HepG2 (cell line): ENCODE measurements around the gene TREX2. TPM values are rescaled to one million over a fixed set of nuclear protein-coding genes. Genes with fewer than 3 reads are reported as not detected.

ENCODE experiments used
- ATAC-seq: fragments of 200-7000 bp; cut with Tn5 transposase; 3 replicates; pipeline ENCODE4 v1.9.1; 2020; ENCODE audit warnings: mild to moderate bottlenecking, moderate library complexity
- BruUV-seq: library from RNA; stranded (reverse); fragments of 400-500 nt; replicated peaks from 2 replicates; lab custom pipeline; 2021; lab: Mats Ljungman, UMichigan
- CTCF ChIA-PET: fragments of 300-600 bp; formaldehyde crosslinking; extraction: SDS; loops from one replicate; lab custom pipeline; 2021; ENCODE audit warnings: low total read pairs, inconsistent platforms, low intra/inter-chr PET ratio; lab: Yijun Ruan, JAX
- POLR2A ChIA-PET: fragments of 350-600 bp; sonication (Branson Sonifier 250); formaldehyde crosslinking; loops from one replicate; lab custom pipeline; 2020; ENCODE audit warnings: antibody characterized with exemption, inconsistent platforms; lab: Yijun Ruan, JAX
- DNase-seq: peaks from one replicate; pipeline ENCODE4 v3.0.0-alpha.2; 2015; ENCODE audit warnings: low spot score
- FAIRE-seq: peaks from 3 replicates; lab custom pipeline; 2011; peaks lifted over from hg19 to GRCh38; lab: Jason Lieb, UNC
- H2AFZ ChIP-seq: one replicate; pipeline ENCODE4 v1.6.1; 2011; ENCODE audit warnings: low read length, inconsistent platforms
- H3K27ac ChIP-seq: fragments of 300-600 bp; 3 replicates; pipeline ENCODE4 v1.8.0; 2011; ENCODE audit warnings: mixed run types, mild to moderate bottlenecking, mixed read lengths, low read length, inconsistent platforms; ENCODE audit not compliant: insufficient read depth; ENCODE audit errors: extremely low read length
- H3K27me3 ChIP-seq, 2 experiments: fragments of 200-600 bp in 1 of 2; 2 replicates in 1 of 2; 3 replicates in 1 of 2; pipeline versions ENCODE4 v1.6.0 to v1.8.0; 2011; ENCODE audit warnings: low read length in 2 of 2, mild to moderate bottlenecking in 2 of 2, moderate library complexity in 2 of 2, inconsistent platforms in 1 of 2; ENCODE audit not compliant: insufficient read depth in 2 of 2, control insufficient read depth in 1 of 2
- H3K36me3 ChIP-seq, 2 experiments: fragments of 200-600 bp in 1 of 2; replicated peaks in 1 of 2; 2 replicates in 1 of 2; 3 replicates in 1 of 2; pipeline versions ENCODE4 v1.5.1 to v1.8.0; 2011; ENCODE audit warnings: low read length in 2 of 2, inconsistent platforms in 1 of 2; ENCODE audit not compliant: insufficient read depth in 2 of 2, control insufficient read depth in 1 of 2
- H3K4me1 ChIP-seq: 2 replicates; pipeline ENCODE4 v1.5.1; 2012; ENCODE audit warnings: low read length, inconsistent platforms; ENCODE audit not compliant: insufficient read depth
- H3K4me2 ChIP-seq: 2 replicates; pipeline ENCODE4 v1.6.0; 2011; ENCODE audit warnings: low read depth, low read length, inconsistent platforms
- H3K4me3 ChIP-seq, 3 experiments: fragments of 200-600 bp in 1 of 3; sonication (generic), shearing (Covaris generic) in 1 of 3; replicated peaks in 1 of 3; 2 replicates each; pipeline ENCODE4 v1.5.1; 2011 to 2016; ENCODE audit warnings: low read length in 3 of 3, inconsistent platforms in 2 of 3, low read depth in 2 of 3, mild to moderate bottlenecking in 2 of 3, control low read depth in 1 of 3, mixed read lengths in 1 of 3; ENCODE audit not compliant: insufficient read depth in 1 of 3
- H3K79me2 ChIP-seq: one replicate; pipeline ENCODE4 v1.6.1; 2011; ENCODE audit warnings: low read length, inconsistent platforms; ENCODE audit not compliant: insufficient read depth
- H3K9ac ChIP-seq: 2 replicates; pipeline ENCODE4 v1.6.0; 2011; ENCODE audit warnings: mild to moderate bottlenecking, low read depth, low read length, inconsistent platforms; ENCODE audit not compliant: insufficient read depth
- H3K9me3 ChIP-seq: 2 replicates; pipeline ENCODE4 v1.5.1; 2012; ENCODE audit warnings: mild to moderate bottlenecking, low read length
- H4K20me1 ChIP-seq: 2 replicates; pipeline ENCODE4 v1.6.0; 2011; ENCODE audit warnings: inconsistent platforms, mild to moderate bottlenecking, low read length, moderate library complexity; ENCODE audit not compliant: insufficient read depth
- BHLHE40 ChIP-seq: IDR thresholded peaks from 2 replicates; pipeline ENCODE4 v1.6.1; 2011; ENCODE audit warnings: low read length, improper control_type of control experiment
- DMAP1 ChIP-seq: IDR thresholded peaks from 2 replicates; pipeline ENCODE4 v1.6.1; 2016
- HCFC1 ChIP-seq: fragments of 150-350 bp; IDR thresholded peaks from 2 replicates; pipeline ENCODE4 v1.6.1; 2014; ENCODE audit warnings: low read depth, low read length
- KDM5A ChIP-seq: fragments of 200-600 bp; sonication (generic); IDR thresholded peaks from 2 replicates; pipeline ENCODE4 v1.7.0; 2018; ENCODE audit warnings: antibody characterized with exemption, mild to moderate bottlenecking, low read length, borderline replicate concordance
- MBD4 ChIP-seq: IDR thresholded peaks from 2 replicates; pipeline ENCODE4 v1.6.1; 2012; ENCODE audit warnings: low read length, inconsistent platforms, borderline replicate concordance
- NCOR1 ChIP-seq: fragments of 200-600 bp; sonication (generic); IDR thresholded peaks from 2 replicates; pipeline ENCODE4 v1.7.0; 2017; ENCODE audit warnings: antibody characterized with exemption, low read length, borderline replicate concordance
- NR2F1 ChIP-seq, 2 experiments: fragments of 450-650 bp in 1 of 2; formaldehyde crosslinking in 1 of 2; IDR thresholded peaks; 2 replicates each; pipeline versions ENCODE4 v1.5.0 to v1.6.1; 2016 to 2020; ENCODE audit warnings: mild to moderate bottlenecking in 1 of 2, missing compliant biosample characterization in 1 of 2, missing genetic modification reagents in 1 of 2, moderate library complexity in 1 of 2
- RORA ChIP-seq: sonication (generic); formaldehyde crosslinking; IDR thresholded peaks from 2 replicates; pipeline ENCODE4 v1.5.0; 2020; ENCODE audit warnings: mild to moderate bottlenecking, missing genetic modification reagents, moderate library complexity
- XRCC5 ChIP-seq: fragments of 200-400 bp; formaldehyde crosslinking; optimal IDR thresholded peaks from 2 replicates; pipeline ENCODE3; 2017; ENCODE audit warnings: mild to moderate bottlenecking, low read length
- ZBTB10 ChIP-seq: sonication (generic); formaldehyde crosslinking; IDR thresholded peaks from 2 replicates; pipeline ENCODE4 v1.4.0; 2020; ENCODE audit warnings: missing genetic modification reagents, borderline replicate concordance
- ZBTB33 ChIP-seq: sonication (generic); formaldehyde crosslinking; IDR thresholded peaks from 2 replicates; pipeline ENCODE4 v1.4.0; 2020; ENCODE audit warnings: missing genetic modification reagents
- ZBTB34 ChIP-seq: sonication (generic); formaldehyde crosslinking; IDR thresholded peaks from 2 replicates; pipeline ENCODE4 v1.8.0; 2022; ENCODE audit warnings: mild to moderate bottlenecking, missing genetic modification reagents
- ZFAT ChIP-seq: sonication (generic); formaldehyde crosslinking; conservative IDR thresholded peaks from 2 replicates; pipeline ENCODE4 v1.8.1; 2023; ENCODE audit warnings: missing genetic modification reagents, inconsistent platforms
- ZFP36L1 ChIP-seq: sonication (generic); formaldehyde crosslinking; IDR thresholded peaks from 2 replicates; pipeline ENCODE4 v1.8.0; 2022; ENCODE audit warnings: mild to moderate bottlenecking, missing genetic modification reagents, moderate library complexity
- ZNF264 ChIP-seq: sonication (generic); formaldehyde crosslinking; IDR thresholded peaks from 2 replicates; pipeline ENCODE4 v1.4.0; 2020; ENCODE audit warnings: missing genetic modification reagents
- ZNF317 ChIP-seq: sonication (generic); formaldehyde crosslinking; IDR thresholded peaks from 2 replicates; pipeline ENCODE4 v1.5.0; 2020; ENCODE audit warnings: mild to moderate bottlenecking, missing genetic modification reagents
- ZNF451 ChIP-seq: sonication (generic); formaldehyde crosslinking; IDR thresholded peaks from 2 replicates; pipeline ENCODE4 v1.5.0; 2020; ENCODE audit warnings: mild to moderate bottlenecking, missing genetic modification reagents
- ZNF546 ChIP-seq: sonication (generic); formaldehyde crosslinking; conservative IDR thresholded peaks from 2 replicates; pipeline ENCODE4 v1.8.1; 2023; ENCODE audit warnings: mild to moderate bottlenecking, missing genetic modification reagents
- ZNF577 ChIP-seq: sonication (generic); formaldehyde crosslinking; IDR thresholded peaks from 2 replicates; pipeline ENCODE4 v1.4.0; 2020; ENCODE audit warnings: mild to moderate bottlenecking, low read depth, missing genetic modification reagents, borderline replicate concordance
- ZNF614 ChIP-seq: IDR thresholded peaks from 2 replicates; pipeline ENCODE4 v1.6.1; 2018; ENCODE audit warnings: missing biosample characterization, missing genetic modification reagents, inconsistent platforms, borderline replicate concordance
- WGBS: methylation state at CpG from one replicate; pipeline ENCODE4 v1.1.6; 2017; ENCODE audit warnings: low lambda C conversion rate; 5-methylcytosine and 5-hydroxymethylcytosine counted together
- in situ Hi-C: cut with HindIII; loops from 2 replicates; pipeline ENCODE4 v1.10.0; 2017; ENCODE audit warnings: low pct_unique_long_range_greater_than_20kb; ENCODE audit not compliant: extremely low pct_ligation_motif_present
- intact Hi-C: fragments of 100-400 bp; cut with micrococcal nuclease; formaldehyde crosslinking; loops from one replicate; pipeline ENCODE4 v1.10.0; 2022; ENCODE audit not compliant: unreplicated experiment
- polyA plus RNA-seq, 8 experiments: library from polyadenylated mRNA; depleted of rRNA in 3 of 8; stranded (reverse) in 7 of 8; unstranded in 1 of 8; fragments of >200 nt; fragmentation: Illumina TruSeq in 4 of 8; extraction: Trizol in 4 of 8; gene quantifications; 2 replicates each; pipeline versions ENCODE4 v1.2.1 to v1.2.3, GENCODE V29; 2011 to 2016; ENCODE audit warnings: low read depth in 4 of 8, missing spikeins in 1 of 8, mixed read lengths in 1 of 8; ENCODE audit not compliant: insufficient read depth in 1 of 8
- total RNA-seq, 5 experiments: library from RNA; depleted of rRNA; stranded (reverse); fragments of >200 nt; fragmentation: Illumina TruSeq; extraction: Trizol; gene quantifications; 2 replicates each; pipeline ENCODE4 v1.2.3, GENCODE V29; 2016; ENCODE audit warnings: low read depth in 1 of 5

Gene TREX2
- total and polyA plus RNA-seq, 2 of the 13 experiments (the other 11 are each of a cell fraction or from before 2014, with no cell fraction given), result 0.13 to 0.18 TPM

GRCh38 chrX:153486171-153486570, 40.3 kb upstream of the TREX2 start:
- ChIA-PET POLR2A (no interaction called here), CTCF (no interaction called here)
- Histone ChIP-seq H3K27me3 (peaks cover 0 to 3% of the 10 kb centered on the region in 2 experiments; a peak in 2 of 5 replicates), H3K9ac (no peak overlapping the region), H3K4me2 (no peak overlapping the region), H2AFZ (no peak overlapping the region), H3K4me3 (no peak overlapping the region), H3K9me3 (no peaks in the 10 kb centered on the region), H4K20me1 (no peaks in the 10 kb centered on the region), H3K4me1 (peaks cover 58% of the 10 kb centered on the region), H3K36me3 (no peaks in the 10 kb centered on the region), H3K27ac (no peak overlapping the region), H3K79me2 (no peaks in the 10 kb centered on the region)
- in situ Hi-C loops, result no loop called here
- no TSS peak for BruUV-seq
- intact Hi-C loops, result no loop called here
- ATAC-seq (no peak), FAIRE-seq (no peak), DNase-seq (no peak)
- TF ChIP-seq ZNF264 (CRISPR knock-in tag) (no peak), HCFC1 (no peak), MBD4 (no peak), ZFP36L1 (no peak), DMAP1 (CRISPR knock-in tag) (no peak), RORA (CRISPR knock-in tag) (no peak), KDM5A (no peak), ZBTB33 (CRISPR knock-in tag) (no peak), ZNF577 (CRISPR knock-in tag) (no peak), ZFAT (CRISPR knock-in tag) (no peak), BHLHE40 (no peak), ZNF451 (CRISPR knock-in tag) (no peak), ZBTB34 (CRISPR knock-in tag) (no peak), ZNF614 (CRISPR knock-in tag) (no peak), ZNF546 (CRISPR knock-in tag) (no peak), ZNF317 (CRISPR knock-in tag) (no peak), XRCC5 (no peak), NR2F1 (CRISPR knock-in tag; IDR thresholded peaks at IDR 0.05) (no peak), NCOR1 (no peak), ZBTB10 (CRISPR knock-in tag) (no peak)
- no CpG with 5 or more reads among the region's 10 CpGs for WGBS
